GM21367 (cell line): Measurements from ENCODE around the gene IL24.

Source experiments
- ATAC-seq: cut with Tn5 transposase; IDR thresholded peaks from one replicate; pipeline ENCODE4 v1.9.1; 2021; ENCODE audit not compliant: unreplicated experiment

Gene IL24

GRCh38 chr1:206903687-206904086 is 6.4 kb downstream of the IL24 start:
- no peak for ATAC-seq

- no peak for ATAC-seq
Measured at GRCh38 chr1:206904423-206905142, 7.3 kb downstream of the IL24 start.

GRCh38 chr1:206905295-206906164 is 8.3 kb downstream of the IL24 start:
- ATAC-seq = no peak

GRCh38 chr1:206907304-206907991 is 10.2 kb downstream of the IL24 start:
- no peak for ATAC-seq

- no peak for ATAC-seq
Measured at GRCh38 chr1:206908038-206908437, 10.8 kb downstream of the IL24 start.

- ATAC-seq = no peak
Measured at GRCh38 chr1:206909161-206909882, 12.1 kb downstream of the IL24 start.

GRCh38 chr1:206909883-206910318 is 12.7 kb downstream of the IL24 start:
- ATAC-seq = no peak

- ATAC-seq = no peak
Measured at GRCh38 chr1:206911064-206911663, 13.9 kb downstream of the IL24 start.

- ATAC-seq = no peak
Measured at GRCh38 chr1:206912445-206913095, 15.3 kb downstream of the IL24 start.

GRCh38 chr1:206913766-206914537 is 16.7 kb downstream of the IL24 start:
- no peak for ATAC-seq

- no peak for ATAC-seq
Measured at GRCh38 chr1:206915030-206915735, 17.9 kb downstream of the IL24 start.

GRCh38 chr1:206916000-206916709 is 18.9 kb downstream of the IL24 start:
- no peak for ATAC-seq

- ATAC-seq = no peak
Measured at GRCh38 chr1:206918076-206918475, 20.8 kb downstream of the IL24 start.

- ATAC-seq = no peak
Measured at GRCh38 chr1:206921772-206922265, 24.6 kb downstream of the IL24 start, which contains the start of gene FCMR. FCMR (minus strand) TSS chr1:206921941; CDS start chr1:206921854, 87 bp downstream.

- ATAC-seq = no peak
Measured at GRCh38 chr1:206922524-206922923, 25.3 kb downstream of the IL24 start.

- ATAC-seq = peak; percentile 36
Measured at GRCh38 chr1:206923009-206923960, 26.0 kb downstream of the IL24 start.
